HG02884 (cell line): ENCODE results near the gene EXOSC7.

Experiments
- ATAC-seq: cut with Tn5 transposase; IDR thresholded peaks from one replicate; pipeline ENCODE4 v1.9.1; 2021; ENCODE audit warnings: mild to moderate bottlenecking, moderate library complexity; ENCODE audit not compliant: unreplicated experiment

The EXOSC7 gene

DNA sequence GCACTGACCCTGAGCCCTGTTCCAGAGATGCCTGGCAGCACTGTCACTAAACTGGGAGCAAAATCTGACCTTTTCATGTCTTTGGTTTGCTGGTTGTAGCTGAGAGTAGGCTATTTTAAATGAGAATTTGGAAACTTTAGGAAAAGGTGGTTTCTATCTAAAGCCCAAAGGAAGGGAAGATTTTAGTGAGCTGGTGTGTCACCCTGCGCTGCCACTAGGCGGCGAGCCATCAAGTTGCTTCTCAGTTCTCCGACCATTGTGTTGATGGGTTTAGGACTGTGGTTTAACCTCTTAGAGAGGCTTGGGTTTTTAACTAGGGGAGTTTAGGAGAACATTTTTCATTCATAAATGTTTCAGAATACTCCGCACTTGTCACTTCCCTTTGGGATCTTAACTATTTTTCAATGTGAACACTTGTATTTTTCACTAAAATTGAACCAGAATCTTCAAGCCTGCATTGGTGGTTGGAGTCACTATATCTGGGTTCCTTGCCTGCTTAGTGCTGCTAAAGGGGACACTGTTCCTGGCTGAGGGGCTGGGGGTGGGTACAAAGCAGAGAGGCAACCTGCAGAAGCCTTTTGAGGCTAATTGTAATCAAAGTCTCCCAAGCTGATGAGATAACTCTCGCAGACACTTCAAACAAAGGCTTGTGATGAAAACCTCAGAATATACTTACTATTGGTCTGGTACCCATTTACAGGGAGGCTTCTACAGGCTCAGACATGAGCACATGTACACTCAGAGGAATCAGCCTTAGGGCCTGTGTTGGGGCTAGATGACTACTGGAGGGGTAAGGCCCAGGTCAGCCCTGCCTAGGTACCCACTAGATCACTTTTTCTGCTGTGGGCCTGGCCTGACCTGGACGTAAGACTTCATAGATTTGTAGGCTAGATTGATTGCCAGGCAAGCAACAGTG, 16.8 kb downstream of the EXOSC7 start:
- no peak for ATAC-seq

DNA sequence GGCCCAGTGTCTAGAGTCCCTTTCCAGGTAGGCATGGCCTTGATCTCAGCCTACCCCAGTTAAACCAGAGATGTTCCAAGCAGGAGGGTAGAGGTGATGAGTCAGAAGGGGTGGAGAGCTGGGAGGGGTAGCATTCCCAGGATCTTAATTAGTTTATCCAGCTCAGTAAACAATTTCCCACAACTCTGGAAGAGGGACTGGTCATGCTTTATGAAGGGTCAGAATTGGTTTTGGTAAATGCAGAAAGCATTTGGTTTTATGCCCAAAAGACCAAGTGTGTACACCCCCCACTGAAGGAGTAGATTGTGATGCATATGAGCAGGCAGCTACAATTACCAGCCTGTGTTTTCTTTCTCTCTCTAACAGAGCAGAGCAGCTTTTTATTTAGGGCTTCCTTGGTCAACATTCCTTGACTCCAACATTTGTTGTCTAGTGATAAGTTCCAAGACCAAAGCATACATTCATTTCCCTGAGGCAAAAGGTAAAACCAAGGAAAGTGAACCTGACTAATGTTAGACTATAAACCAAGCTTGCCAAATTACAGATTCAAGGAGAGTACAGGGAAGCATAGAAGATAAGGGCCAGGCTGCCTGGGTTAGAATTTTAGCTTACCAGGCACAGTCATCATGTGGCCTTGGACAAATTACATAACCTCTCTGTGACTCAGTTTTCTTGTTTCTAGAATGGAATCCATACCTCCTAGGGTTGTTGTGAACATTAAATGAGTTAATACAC, 17.6 kb downstream of the EXOSC7 start:
- ATAC-seq = no peak

DNA sequence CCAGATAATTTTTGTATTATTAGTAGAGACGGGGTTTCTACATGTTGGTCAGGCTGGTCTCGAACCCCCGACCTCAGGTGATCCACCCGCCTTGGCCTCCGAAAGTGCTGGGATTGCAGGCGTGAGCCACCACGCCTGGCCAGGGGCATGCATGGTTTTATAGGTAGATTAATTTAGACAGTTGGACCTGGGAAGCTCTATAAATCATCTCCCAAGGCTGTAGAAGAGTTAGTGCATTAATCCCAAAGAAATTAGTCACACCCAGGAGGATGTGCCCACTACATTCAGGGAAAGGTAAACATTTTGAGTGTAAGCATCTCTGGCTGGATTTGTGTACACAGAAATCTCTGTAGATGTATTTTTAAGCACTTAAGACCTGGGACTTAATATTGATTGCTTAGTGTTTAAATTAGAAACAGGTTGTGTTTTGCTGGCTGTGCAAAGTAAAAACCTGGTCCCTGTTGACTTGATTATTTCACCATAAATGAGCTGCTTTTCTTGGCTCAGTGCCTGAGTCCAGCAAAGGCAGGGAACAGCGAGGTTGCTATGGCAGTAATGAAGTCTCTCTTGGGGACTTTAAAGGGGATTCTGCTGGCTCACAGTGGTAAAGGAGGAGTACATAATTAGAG, 19.2 kb downstream of the EXOSC7 start:
- no peak for ATAC-seq

DNA sequence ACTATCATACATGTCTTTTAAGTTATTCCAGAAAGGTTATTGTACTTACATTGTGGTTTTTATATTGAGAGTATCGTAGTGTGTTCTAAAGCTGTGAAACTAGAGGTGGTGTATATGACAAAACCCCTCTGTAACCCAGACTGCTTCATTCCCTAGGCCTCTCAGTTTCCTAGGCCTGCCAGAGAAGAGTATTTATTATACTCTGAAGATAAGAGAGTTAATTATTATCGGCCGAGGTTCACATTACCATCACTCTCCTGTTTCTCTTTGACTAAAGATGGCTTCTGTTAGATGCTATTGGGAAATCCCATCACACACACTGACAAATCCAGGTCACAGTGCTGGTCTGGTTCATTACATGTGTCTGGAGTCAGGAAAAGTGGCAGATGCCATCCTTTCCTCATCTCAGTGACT, 20.5 kb downstream of the EXOSC7 start:
- no peak for ATAC-seq

DNA sequence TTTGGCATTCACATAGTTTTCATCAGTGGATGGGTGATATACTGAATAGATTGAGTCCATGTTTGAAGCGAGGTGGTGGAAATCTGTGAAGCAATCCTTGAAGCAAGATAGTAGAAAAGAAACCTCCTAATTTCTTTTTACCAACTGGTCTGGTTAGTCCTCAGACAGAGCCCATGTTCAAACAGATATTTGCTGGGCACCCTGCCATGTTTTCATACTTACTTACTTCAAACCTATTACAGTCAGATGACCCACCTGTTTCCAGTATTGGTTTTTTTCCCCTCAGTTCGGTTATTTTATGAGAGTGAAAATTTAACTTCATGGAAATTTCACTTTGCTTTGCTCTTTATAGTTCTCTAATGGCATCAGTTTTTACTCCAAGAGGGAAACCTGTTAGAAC, 23.7 kb downstream of the EXOSC7 start:
- no peak for ATAC-seq

DNA sequence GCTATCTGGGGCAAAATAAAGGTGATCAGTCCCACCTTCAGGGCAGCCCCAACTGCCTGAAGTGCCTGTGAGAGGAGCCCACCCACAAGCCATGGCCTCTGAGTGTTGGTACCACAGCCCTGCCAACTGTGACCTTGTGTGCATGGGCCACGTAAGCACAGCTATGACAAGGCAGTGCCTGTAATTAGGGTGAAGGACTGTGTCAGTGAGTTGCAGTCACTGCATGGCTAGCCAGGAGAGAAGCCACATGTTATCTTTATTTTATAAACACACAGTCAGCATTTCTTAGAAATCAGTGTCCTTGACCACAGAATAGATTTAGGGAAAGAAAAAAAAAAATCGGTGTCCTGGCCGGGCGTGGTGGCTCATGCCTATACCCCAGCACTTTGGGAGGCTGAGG, 24.8 kb downstream of the EXOSC7 start:
- no peak for ATAC-seq

DNA sequence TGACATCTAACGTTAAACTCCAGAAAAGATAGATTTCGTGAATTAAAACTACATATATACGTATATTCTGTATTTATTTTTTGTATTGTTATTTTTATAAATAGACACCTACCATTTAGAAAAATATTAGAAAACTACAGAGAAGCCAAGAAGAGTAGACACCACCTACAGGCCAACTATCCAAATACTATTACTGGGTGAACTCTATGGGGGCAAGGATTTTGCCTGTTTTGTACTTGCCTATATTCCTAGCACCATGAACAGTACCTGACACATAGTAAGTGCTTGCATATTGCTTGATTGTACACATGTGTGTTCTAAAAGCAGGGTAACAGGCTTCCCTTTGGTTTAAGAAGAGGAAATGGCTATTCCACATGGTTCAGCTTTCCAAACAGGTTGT, 25.7 kb downstream of the EXOSC7 start:
- ATAC-seq = no peak

DNA sequence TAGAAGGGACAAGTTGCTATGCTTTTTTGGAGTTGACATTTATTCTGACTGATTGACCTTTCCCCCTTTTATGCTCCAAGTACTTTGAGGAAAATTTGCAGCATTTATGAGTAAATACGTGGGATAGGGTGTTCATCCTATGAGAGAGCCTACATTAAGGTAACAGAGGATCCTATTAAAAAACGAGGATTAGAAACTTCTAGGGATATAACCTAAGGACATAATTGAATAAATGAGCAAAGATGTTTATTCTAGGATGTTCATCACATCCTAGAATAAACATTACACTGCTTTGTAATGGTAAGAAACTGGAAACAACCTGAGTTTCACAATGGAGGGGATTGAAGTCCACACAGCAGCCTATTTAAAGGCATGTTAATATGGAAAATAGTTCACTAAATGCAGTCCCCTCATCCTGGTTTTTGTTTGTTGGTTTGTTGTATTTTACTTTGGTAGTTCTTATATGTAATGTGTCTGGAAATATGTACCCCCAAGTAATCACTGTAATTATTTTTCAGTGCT, 26.2 kb downstream of the EXOSC7 start:
- ATAC-seq = no peak

DNA sequence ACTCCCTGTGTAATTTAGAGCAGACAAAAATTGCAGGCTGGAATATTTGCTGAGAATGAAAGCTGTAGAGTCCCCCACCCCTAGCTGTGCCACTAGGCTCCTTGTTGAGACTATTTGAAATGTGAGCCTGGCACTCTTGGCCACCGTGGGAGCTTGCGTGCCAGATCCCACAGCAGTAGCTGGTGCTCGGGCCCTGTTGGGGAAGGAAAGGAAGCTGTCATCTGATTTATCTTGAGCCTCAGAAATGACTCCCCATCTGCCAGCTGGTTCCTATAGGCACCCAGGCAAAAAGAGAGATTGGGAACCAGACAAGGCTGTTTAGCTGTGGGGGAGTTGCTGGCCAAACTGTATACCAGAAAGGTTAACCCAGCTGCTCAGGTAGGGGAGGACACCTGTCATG, 26.7 kb downstream of the EXOSC7 start:
- no peak for ATAC-seq

DNA sequence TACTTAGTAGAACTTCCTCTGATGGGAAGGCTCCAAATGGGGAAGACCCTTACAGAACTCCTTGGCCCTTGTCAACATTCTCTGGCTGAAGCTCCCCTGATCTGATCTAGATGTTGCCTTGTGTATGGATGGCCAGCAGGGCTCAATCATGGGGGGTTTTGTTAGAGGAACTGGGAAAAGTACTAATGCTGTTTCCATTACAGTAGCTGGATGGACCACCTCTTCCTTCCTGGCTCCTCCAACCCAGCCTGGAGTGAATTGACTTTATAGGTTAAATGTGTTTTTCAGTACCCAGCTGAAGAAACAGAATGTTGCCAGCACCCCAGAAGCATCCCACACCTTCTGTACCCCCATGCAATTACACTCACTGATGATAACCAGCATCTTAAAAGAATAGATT, 27.4 kb downstream of the EXOSC7 start:
- no peak for ATAC-seq

DNA sequence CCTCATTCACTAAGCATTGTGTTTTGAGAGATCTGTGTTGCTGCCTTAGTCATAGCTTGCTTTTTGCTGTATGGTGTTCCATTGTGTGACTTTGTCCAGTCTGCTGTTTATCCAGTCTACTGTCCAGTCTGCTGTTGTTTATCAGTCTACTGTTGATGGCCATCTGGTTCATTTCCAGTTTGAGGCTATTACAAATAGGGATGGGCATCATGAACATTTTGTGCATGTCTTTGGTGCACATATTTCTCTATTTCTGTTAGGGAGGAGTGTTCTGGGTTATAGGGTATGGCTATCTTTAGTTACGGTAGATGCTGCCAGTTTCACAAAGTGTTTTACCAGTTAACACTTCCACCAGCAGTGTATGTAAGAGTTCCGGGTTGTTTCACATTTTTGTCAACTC, 27.8 kb downstream of the EXOSC7 start:
- no peak for ATAC-seq

DNA sequence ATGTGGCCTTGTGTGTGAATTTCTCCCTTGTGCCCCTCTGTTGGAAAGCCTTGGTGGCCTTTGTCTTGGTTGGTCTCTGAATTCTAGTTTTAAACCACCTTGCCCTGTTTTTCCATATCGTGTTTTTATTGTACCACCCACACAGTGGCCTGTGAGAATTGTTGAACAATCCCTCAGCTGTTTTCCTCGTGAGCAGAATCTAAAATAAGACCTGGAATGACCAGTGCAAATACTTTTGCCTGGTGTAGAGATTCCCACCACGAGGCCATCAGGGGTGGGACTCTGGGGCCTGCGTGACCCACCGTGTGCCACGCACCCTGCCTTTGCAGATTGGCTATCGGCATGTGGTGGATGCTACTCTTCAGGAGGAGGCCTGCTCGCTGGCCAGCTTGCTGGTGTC, 31.0 kb downstream of the EXOSC7 start:
- ATAC-seq = no peak

DNA sequence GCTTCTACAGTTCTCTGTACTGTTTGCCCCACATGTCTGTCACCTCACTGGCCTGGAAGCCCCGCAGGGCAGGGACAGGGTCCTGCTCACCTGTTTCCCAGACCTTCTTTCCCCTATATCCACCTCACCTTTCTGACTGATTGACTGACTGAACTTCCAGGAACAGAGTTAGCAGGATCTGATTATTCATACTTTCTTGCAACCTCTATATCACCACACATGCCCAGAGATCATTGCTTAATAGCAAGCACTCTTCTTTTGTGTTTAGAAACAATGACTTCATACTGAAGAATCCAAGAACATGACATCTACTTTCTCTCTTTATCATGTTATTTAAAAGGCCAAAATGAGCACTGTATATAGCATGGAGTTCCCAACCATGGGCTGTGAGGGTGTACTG, 32.1 kb downstream of the EXOSC7 start:
- no peak for ATAC-seq

DNA sequence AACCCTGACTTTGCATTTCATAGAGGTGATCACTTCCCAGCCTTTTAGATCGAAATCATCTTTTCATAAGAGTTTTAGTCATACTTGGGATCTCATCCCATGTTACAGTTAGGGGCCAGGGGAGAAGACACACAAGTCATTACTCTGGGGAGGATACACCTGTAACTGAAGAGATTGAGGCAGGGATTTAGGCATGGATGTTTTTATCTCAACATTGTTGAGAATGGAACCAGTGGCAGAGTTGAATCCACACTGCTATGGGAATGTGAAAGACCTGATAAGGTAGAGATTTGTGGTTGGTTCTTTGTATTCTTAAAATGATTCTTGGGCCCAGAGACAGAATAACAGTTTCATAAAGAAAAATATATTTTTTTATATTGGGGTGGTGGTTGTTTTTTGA, 33.8 kb downstream of the EXOSC7 start:
- ATAC-seq = no peak

DNA sequence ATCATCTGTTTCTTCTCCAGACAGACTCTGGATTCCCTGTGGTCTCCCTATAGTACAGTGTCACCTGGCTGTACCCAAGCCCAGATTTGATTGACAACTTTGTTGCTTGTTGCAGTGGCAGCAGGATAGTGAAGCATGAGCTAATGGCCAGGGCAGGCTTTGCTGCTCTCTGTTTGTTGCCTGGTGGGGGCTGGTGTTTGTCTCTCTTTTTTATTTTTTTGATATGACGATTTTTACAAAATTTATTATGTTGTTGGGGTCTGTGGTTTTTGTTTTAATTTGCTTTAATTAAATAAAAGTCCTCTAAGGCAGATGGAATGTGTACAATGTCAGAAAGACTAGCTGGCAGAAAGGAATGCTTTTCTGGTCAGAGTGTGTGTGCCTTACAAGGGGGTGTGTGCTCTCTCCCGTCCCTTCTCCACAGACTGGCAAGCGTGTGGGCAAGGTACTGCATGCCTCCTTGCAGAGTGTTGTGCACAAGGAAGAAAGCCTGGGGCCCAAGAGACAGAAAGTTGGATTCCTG, 34.8 kb downstream of the EXOSC7 start:
- ATAC-seq = no peak

DNA sequence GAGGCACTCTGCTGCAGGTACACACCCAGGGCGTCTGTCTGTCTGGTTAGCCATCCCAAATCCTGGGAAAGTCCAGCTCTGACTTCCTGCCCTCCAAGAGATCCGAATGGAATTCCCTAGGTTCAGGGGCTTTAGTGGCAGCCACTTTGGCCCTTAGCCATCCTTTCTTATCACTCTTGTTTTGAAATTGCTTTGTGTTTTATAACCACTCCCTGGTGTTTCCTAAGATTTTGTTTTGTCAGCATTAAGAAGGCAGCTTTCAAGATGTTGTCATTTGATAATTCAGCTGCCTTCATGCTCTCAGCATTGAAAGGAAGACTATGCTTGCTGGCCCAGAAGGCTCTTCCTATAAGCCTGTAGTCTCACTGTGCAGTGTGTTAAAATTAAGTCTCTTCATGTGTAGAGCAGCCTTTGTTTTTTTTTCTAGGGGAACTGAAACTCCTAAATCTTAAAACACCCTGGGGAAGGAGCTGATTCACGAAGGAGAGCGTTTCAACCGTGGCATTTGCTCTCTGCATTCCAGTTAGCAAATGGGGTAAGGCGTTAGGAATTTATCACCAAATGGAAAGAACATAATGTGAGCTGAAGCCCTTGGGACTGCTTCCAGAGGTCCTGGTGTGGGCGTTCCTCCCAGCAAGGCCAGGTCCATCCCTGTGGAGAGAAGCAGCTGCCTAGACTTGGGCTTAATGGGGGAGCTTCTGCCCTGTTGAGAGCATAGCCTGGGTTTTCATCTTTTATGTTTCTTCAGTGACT, 35.9 kb downstream of the EXOSC7 start:
- no peak for ATAC-seq

DNA sequence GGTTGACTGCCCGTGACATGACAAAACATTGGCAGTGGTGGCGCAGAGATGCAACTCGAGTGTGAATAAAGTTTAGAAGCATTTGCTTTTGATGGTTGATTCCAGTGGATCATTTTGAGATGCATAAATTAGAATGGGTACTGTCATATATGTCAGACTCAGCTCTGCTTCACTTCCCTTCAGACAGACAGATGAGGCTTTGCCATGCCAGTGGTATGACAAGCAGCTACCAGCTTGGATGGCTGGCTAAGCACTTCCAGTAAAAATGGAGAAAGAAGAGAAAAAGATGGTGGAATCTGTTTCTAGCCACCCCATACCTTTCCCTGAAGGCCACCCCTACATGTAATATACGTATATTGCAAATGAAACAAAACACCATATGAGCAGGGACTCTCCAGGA, 36.5 kb downstream of the EXOSC7 start:
- ATAC-seq = no peak

DNA sequence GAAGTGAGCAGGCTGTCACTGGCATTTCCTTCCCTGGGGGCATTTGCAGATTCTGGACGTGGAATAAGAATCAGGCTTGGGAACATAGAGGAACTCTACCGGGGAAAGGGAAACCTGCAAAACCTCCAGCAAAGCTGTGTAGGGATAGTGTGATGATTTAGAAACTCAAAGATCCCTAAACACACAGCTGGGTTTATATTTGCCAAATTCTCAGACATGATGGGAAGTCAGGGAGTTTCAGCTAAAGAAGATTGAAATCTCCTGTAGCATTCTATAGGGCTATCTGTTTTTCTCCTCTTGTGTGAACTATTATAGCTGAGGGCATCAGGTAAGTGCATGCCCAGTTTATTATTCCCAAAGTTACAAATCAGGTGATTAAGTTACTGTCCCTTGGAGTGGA, 40.9 kb downstream of the EXOSC7 start:
- no peak for ATAC-seq

DNA sequence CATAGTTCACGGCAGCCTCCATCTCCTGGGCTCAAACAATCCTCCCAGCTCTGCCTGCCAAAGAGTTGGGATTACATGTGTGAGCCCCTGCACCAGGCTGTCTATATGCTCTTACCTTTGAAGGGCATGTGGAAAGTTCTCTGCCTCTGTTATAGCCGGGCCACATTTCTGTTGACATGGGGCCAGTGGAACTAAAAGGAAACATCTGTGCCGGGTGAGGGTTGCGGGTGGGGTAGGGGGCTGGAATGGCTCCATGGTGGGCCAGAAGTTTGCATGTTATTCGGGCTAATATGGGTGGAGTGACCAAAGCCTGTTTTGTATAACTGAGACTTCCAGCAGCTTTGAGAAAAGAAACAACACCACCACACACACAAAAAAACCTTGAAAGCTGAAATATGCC, 41.8 kb downstream of the EXOSC7 start:
- no peak for ATAC-seq

DNA sequence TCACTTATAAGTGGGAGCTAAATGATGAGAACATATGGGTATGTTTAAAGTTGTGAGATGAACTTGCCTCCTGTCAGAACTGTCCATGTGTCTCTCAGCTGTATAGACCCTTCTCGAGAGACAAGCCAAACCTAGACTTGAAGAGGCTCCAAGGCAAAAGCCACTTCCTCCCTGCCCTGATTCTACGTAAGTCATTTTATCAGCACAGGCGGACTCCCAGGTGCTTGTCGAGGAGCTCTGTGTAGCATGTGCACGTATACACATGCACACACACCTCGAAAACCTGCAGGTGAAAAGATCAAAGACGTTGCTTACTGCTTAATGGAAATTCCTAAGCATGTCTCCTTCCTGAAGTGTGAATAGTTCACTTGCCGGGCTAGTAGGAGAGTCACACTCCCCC, 44.5 kb downstream of the EXOSC7 start:
- no peak for ATAC-seq
